NCI-H510A (cell line): ENCODE data around the gene SPATA31E1.
"Not testable (repeated sequence)": the region's sequence is repeated elsewhere in the genome, so short reads cannot be mapped to it uniquely, and the experiment has no call there.

Experiments
- DNase-seq: peaks from one replicate; lab custom pipeline; 2025; lab: John Stamatoyannopoulos, UW

The SPATA31E1 gene

DNA sequence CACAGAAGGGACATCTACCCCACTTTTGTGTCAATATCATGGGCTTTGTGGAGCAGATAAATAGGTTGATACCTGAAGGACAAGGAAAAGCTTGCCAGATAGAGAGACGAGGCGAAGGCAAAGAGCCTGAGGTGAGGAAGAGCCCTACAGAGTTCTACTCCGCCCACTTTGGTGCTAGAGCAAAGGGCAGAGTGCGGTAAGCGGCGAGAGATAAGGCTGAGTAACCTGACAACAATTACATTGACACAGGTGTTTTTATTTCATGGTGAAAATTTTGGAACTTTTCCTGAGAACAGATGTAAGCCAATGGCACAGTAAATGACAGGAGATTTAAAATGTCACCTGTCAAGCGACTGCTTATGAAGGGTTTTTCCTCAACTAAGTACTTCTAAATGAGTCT lies 51.8 kb downstream of the SPATA31E1 start:
- not testable (repeated sequence) for DNase-seq

DNA sequence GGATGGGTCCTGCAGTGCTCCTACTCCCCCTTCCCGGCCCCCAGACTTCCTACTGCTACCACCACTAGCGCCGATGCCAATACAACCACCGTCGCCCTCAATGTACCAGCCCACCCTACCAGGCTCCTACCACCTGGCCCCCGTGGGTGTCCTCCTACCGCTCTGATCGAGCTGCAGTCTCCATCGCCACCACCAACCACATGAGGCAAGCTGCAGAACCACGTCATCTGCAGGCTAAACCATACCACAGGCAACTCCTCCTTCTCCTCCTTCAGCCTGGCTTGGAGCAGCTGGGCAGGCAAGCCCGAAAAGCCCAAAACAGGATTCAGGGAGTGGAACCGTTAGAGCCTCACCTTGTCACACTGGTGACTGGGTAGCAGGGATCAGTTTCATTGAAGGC lies 54.7 kb downstream of the SPATA31E1 start:
- DNase-seq = not testable (repeated sequence)

DNA sequence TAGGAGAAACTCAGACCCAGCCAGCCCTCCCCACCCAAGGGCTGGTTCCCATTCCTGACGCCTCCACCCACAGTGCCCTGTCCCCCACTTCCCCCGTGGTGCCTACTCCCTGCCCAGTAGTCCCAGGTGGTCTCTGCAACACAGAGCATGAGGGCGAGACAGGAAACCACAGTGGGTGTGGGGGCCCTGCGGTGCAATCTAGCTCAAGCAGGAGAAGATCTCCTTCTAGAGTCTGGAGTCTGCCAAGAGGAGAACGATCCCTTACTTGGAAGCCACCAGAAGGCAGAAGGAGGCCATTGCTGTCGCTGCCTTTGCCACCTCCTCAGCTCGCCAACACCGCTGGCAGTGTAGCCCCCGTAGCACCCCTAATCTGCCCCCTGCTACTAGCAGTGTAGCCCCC lies 55.2 kb downstream of the SPATA31E1 start:
- not testable (repeated sequence) for DNase-seq

DNA sequence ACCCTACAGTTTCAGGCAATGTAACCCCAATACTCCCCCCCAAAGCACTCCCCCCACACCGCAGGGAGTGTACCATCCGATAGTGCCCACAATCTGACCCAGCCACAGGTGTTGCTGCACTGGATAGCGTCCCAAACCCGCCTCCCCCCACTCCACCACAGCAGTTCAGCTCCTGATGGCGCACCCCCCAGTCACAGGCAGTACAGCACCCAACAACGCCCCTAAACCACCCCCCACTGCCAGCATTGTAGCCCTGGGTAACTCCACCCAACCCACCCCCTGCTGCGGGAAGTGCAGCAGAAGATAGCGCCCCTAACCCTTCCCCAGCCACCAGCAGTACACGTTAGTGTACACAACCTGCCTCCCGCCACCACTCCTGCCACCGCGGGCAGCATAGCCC lies 55.7 kb downstream of the SPATA31E1 start:
- DNase-seq = not testable (repeated sequence)
